Fibroblast of lung (primary cell): ENCODE results near the gene PRRC2B. TPM values are rescaled to one million over a fixed set of nuclear protein-coding genes. Genes with fewer than 3 reads are reported as not detected.

Experiments
- DNase-seq, 2 donors: peaks; one replicate each; pipeline versions ENCODE4 v3.0.0 to v3.0.0-alpha.2; 2010; ENCODE audit warnings: low read depth in 2 of 2
- H2AFZ ChIP-seq: 2 replicates; pipeline ENCODE4 v1.5.1; 2012; ENCODE audit warnings: low read length, control low read depth, inconsistent platforms
- H3K27ac ChIP-seq: 2 replicates; pipeline ENCODE4 v1.5.1; 2011; ENCODE audit warnings: low read length, control low read depth; ENCODE audit not compliant: insufficient read depth
- H3K27me3 ChIP-seq: 2 replicates; pipeline ENCODE4 v1.5.1; 2011; ENCODE audit warnings: mild to moderate bottlenecking, low read length; ENCODE audit not compliant: control insufficient read depth, insufficient read depth
- H3K36me3 ChIP-seq: 2 replicates; pipeline ENCODE4 v1.5.1; 2011; ENCODE audit warnings: low read length; ENCODE audit not compliant: control insufficient read depth, insufficient read depth
- H3K4me1 ChIP-seq: 2 replicates; pipeline ENCODE4 v1.5.1; 2011; ENCODE audit warnings: low read length; ENCODE audit not compliant: control insufficient read depth, insufficient read depth; ENCODE audit errors: extremely low read depth
- H3K4me2 ChIP-seq: 2 replicates; pipeline ENCODE4 v1.5.1; 2011; ENCODE audit warnings: low read length, control low read depth; ENCODE audit not compliant: insufficient read depth; ENCODE audit errors: extremely low read depth
- H3K4me3 ChIP-seq, 4 experiments: fragments of 200-600 bp in 1 of 4; sonication (generic) in 1 of 4; replicated peaks in 1 of 4; 2 replicates each; pipeline ENCODE4 v1.5.1; 2011 to 2016; ENCODE audit warnings: low read length in 4 of 4, low read depth in 3 of 4, mild to moderate bottlenecking in 3 of 4, control low read depth in 2 of 4, inconsistent platforms in 1 of 4, mixed read lengths in 1 of 4; ENCODE audit not compliant: insufficient read depth in 1 of 4; ENCODE audit errors: control extremely low read depth in 1 of 4
- H3K79me2 ChIP-seq: 2 replicates; pipeline ENCODE4 v1.5.1; 2012; ENCODE audit warnings: mild to moderate bottlenecking, low read length, inconsistent platforms; ENCODE audit not compliant: control insufficient read depth, insufficient read depth
- H3K9ac ChIP-seq: 2 replicates; pipeline ENCODE4 v1.5.1; 2011; ENCODE audit warnings: mild to moderate bottlenecking, low read length, control low read depth; ENCODE audit not compliant: insufficient read depth
- H3K9me3 ChIP-seq: 2 replicates; pipeline ENCODE4 v1.5.1; 2012; ENCODE audit warnings: low read depth, low read length; ENCODE audit not compliant: control insufficient read depth, insufficient read depth
- H4K20me1 ChIP-seq: 2 replicates; pipeline ENCODE4 v1.5.1; 2011; ENCODE audit warnings: low read length; ENCODE audit not compliant: control insufficient read depth, insufficient read depth; ENCODE audit errors: extremely low read depth
- CTCF ChIP-seq, 2 donors: IDR thresholded peaks in 1 of 2; conservative IDR thresholded peaks in 1 of 2; 1 replicate in 1 of 2; 2 replicates in 1 of 2; pipeline ENCODE4 v1.5.1; 2011 to 2012; ENCODE audit warnings: low read length in 2 of 2, control low read depth in 1 of 2, inconsistent platforms in 1 of 2, low read depth in 1 of 2, mild to moderate bottlenecking in 1 of 2
- EZH2 ChIP-seq: IDR thresholded peaks from 2 replicates; pipeline ENCODE4 v1.5.1; 2012; ENCODE audit warnings: low read length, control low read depth, mild to moderate bottlenecking; ENCODE audit errors: missing control alignments
- polyA plus RNA-seq, 2 donors: library from polyadenylated mRNA; depleted of rRNA in 1 of 2; stranded (reverse) in 1 of 2; unstranded in 1 of 2; fragments of >200 nt; gene quantifications; 2 replicates each; pipeline ENCODE4 v1.2.1, GENCODE V29; 2011 to 2012; ENCODE audit warnings: missing spikeins in 1 of 2
- total RNA-seq: library from RNA; depleted of rRNA; stranded (reverse); fragments of >200 nt; gene quantifications from 2 replicates; pipeline ENCODE4 v1.2.1, GENCODE V29; 2014

Gene PRRC2B
- total and polyA plus RNA-seq, 2 donors (not counting 1 experiment from before 2014, with no cell fraction given): 29.9 to 66.4 TPM

DNA sequence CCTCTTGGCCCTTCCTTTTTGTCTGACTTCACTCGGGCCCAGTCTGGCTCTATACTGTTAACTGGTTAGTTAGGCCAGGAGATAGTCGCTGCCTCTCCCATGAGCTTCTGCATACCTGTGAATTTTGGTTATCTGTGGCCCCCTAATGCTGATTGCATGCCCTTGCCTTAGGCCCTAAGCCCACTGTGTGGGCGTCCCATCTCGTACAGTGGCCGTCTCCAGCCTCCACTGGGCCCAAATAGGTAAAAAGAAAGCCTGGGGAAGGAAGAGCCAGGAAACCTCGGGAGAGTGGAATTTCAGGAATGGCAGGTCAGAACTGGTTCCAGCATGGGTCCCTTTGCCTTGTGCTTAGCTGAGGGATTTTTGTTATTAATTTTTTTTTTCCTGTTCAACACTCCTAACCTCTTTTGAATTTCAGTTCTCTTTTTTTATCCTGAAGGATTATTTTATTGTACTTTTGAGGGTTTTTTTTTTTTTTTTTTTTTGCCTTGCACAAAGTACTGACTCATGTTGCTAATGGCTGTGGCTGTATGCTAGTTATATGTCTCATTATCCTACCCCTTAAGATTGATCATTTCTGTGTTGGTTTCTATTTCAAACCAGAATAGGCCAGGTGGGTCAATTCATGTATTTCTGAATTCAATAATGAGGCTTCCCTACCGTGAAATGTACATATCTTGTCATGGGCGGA is 3.4 kb downstream of the PRRC2B start:
- H3K9ac ChIP-seq: no peak overlapping the region
- H2AFZ ChIP-seq: no peak overlapping the region
- peak overlapping the region; percentile 97 for H3K4me2 ChIP-seq
- peaks cover 31% of the 10 kb centered on the region for H3K4me1 ChIP-seq
- peaks cover 75% of the 10 kb centered on the region for H3K79me2 ChIP-seq
- no peaks in the 10 kb centered on the region for H3K27me3 ChIP-seq
- peak overlapping the region; percentile 71 for H3K27ac ChIP-seq
- H3K4me3 ChIP-seq: peak overlapping the region; percentile 38 to 87 (median 51)
- TF ChIP-seq CTCF (conservative IDR thresholded peaks at IDR 0.05 in 1 of 2, IDR thresholded peaks at IDR 0.05 in 1 of 2; ENCODE audit: low read depth in 1 of 2, low read length in 2 of 2): no peak
- no peak for TF ChIP-seq EZH2
- no peaks in the 10 kb centered on the region for H3K36me3 ChIP-seq
- H3K9me3 ChIP-seq: no peaks in the 10 kb centered on the region
- peaks cover 5% of the 10 kb centered on the region for H4K20me1 ChIP-seq
- DNase-seq: peak in 1 of 2 donors; percentile 70

GRCh38 chr9:131398204-131398603 is 4.3 kb downstream of the PRRC2B start:
- TF ChIP-seq EZH2: no peak
- TF ChIP-seq CTCF (conservative IDR thresholded peaks at IDR 0.05 in 1 of 2, IDR thresholded peaks at IDR 0.05 in 1 of 2; ENCODE audit: low read depth in 1 of 2, low read length in 2 of 2): no peak
- Histone ChIP-seq H3K4me3 (peak overlapping the region in 1 of 4 experiments; percentile 3), H4K20me1 (peaks cover 5% of the 10 kb centered on the region), H2AFZ (no peak overlapping the region), H3K9me3 (no peaks in the 10 kb centered on the region), H3K4me2 (peak overlapping the region; percentile 0), H3K27ac (no peak overlapping the region), H3K27me3 (no peaks in the 10 kb centered on the region), H3K79me2 (peaks cover 83% of the 10 kb centered on the region), H3K36me3 (no peaks in the 10 kb centered on the region), H3K4me1 (peaks cover 37% of the 10 kb centered on the region), H3K9ac (no peak overlapping the region)
- DNase-seq: peak in 1 of 2 donors; percentile 71

DNA sequence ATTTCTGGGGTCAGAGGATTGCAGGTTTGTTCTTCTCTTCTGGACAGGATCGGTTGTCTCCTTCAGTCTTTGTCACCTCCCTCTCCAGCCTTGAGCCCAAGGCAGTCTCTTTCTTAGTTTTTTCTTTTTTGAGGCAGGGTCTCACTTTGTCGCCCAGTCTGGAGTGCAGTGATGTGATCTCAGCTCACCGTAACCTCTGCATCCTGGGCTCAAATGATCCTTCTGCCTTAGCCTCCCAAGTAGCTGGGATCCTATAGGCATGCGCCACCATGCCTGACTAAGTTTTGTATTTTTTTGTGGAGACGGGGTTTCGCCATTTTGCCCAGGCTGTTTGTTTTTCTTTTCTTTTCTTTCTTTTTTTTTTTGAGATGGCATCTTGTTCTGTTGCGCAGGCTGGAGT is 6.1 kb downstream of the PRRC2B start:
- peaks cover 5% of the 10 kb centered on the region for H4K20me1 ChIP-seq
- peaks cover 46% of the 10 kb centered on the region for H3K4me1 ChIP-seq
- TF ChIP-seq CTCF (conservative IDR thresholded peaks at IDR 0.05 in 1 of 2, IDR thresholded peaks at IDR 0.05 in 1 of 2; ENCODE audit: low read depth in 1 of 2, low read length in 2 of 2) (no peak), EZH2 (no peak)
- H3K27me3 ChIP-seq: no peaks in the 10 kb centered on the region
- DNase-seq: no peak
- H3K9me3 ChIP-seq: no peaks in the 10 kb centered on the region
- H3K79me2 ChIP-seq: peaks cover 95% of the 10 kb centered on the region
- no peak overlapping the region for H3K4me3 ChIP-seq
- H3K9ac ChIP-seq: no peak overlapping the region
- H3K27ac ChIP-seq: peak overlapping the region; percentile 43
- no peak overlapping the region for H2AFZ ChIP-seq
- H3K36me3 ChIP-seq: no peaks in the 10 kb centered on the region
- no peak overlapping the region for H3K4me2 ChIP-seq
